Activated CD8-positive, alpha-beta memory T cell treated with anti-CD3 and anti-CD28 coated beads, Interleukin-2, amount 50 U/mL, for 24 hours (primary cell): ENCODE results near the gene SLCO3A1.
A peak's percentile ranks its signal among the peaks of the same experiment; 100 is the strongest.
"Not testable (repeated sequence)": the region's sequence is repeated elsewhere in the genome, so short reads cannot be mapped to it uniquely, and the experiment has no call there.

ENCODE experiments used
- DNase-seq: peaks from one replicate; pipeline ENCODE4 v3.0.0-alpha.2; 2020; ENCODE audit errors: extremely low read depth

Gene SLCO3A1

GRCh38 chr15:92035551-92035950 lies 182.0 kb downstream of the SLCO3A1 start:
- no peak for DNase-seq

GRCh38 chr15:92035961-92036360 lies 182.5 kb downstream of the SLCO3A1 start:
- no peak for DNase-seq

GRCh38 chr15:92037491-92037890 lies 184.0 kb downstream of the SLCO3A1 start:
- DNase-seq, result no peak

GRCh38 chr15:92040350-92040749 lies 186.8 kb downstream of the SLCO3A1 start:
- DNase-seq, result no peak

- no peak for DNase-seq
Measured at GRCh38 chr15:92041371-92041770, 187.9 kb downstream of the SLCO3A1 start.

- DNase-seq, result no peak
Measured at GRCh38 chr15:92043283-92043682, 189.8 kb downstream of the SLCO3A1 start.

GRCh38 chr15:92044203-92044909 lies 190.8 kb downstream of the SLCO3A1 start:
- no peak for DNase-seq

GRCh38 chr15:92047900-92048299 lies 194.4 kb downstream of the SLCO3A1 start:
- no peak for DNase-seq

GRCh38 chr15:92048739-92049138 lies 195.2 kb downstream of the SLCO3A1 start:
- no peak for DNase-seq

- no peak for DNase-seq
Measured at GRCh38 chr15:92049290-92049989, 195.9 kb downstream of the SLCO3A1 start.

GRCh38 chr15:92050220-92050898 lies 196.9 kb downstream of the SLCO3A1 start:
- no peak for DNase-seq

- no peak for DNase-seq
Measured at GRCh38 chr15:92051716-92052115, 198.2 kb downstream of the SLCO3A1 start.

- DNase-seq, result no peak
Measured at GRCh38 chr15:92053753-92054316, 200.3 kb downstream of the SLCO3A1 start.

GRCh38 chr15:92056875-92057274 lies 203.4 kb downstream of the SLCO3A1 start:
- no peak for DNase-seq

- no peak for DNase-seq
Measured at GRCh38 chr15:92059036-92059970, 205.8 kb downstream of the SLCO3A1 start.

GRCh38 chr15:92059971-92060311 lies 206.4 kb downstream of the SLCO3A1 start:
- not testable (repeated sequence) for DNase-seq

GRCh38 chr15:92061511-92062195 lies 208.1 kb downstream of the SLCO3A1 start:
- no peak for DNase-seq

GRCh38 chr15:92062505-92062904 lies 209.0 kb downstream of the SLCO3A1 start:
- no peak for DNase-seq

GRCh38 chr15:92068121-92068520 lies 214.6 kb downstream of the SLCO3A1 start:
- no peak for DNase-seq

- DNase-seq, result peak; percentile 24
Measured at GRCh38 chr15:92069308-92070250, 216.1 kb downstream of the SLCO3A1 start.
